ENCODE results near the gene KIAA1586. TPM values are rescaled to one million over a fixed set of nuclear protein-coding genes. Genes with fewer than 3 reads are reported as not detected.

KIAA1586 gene
- total and polyA plus RNA-seq, 2 donors (not counting 3 experiments of a cell fraction or from before 2014, with no cell fraction given): 1.7 to 14.0 TPM

DNA sequence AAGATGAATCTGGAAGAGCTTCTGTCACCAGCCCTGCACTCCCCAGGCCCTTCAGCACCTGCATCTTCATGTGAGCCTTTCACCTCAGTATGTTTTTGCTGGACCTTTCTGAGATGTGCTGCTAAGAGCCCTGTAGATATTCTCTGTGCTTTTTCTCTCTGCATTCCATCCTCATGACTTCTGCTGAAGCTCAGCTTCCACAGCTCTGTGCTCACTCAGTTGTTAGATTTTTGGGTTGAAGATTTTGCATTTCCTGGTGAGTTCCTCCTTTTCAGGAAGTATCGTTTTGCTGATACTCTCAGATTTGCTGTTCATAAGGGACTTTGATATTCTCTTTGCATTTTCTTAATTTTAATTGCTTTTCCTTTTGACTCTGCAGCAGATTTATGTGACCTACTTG is 18.3 kb downstream of the KIAA1586 start:
- FAIRE-seq (no peak), DNase-seq (ENCODE audit: low read depth, low spot score) (no peak)
- Histone ChIP-seq H3K27me3 (ENCODE audit: control insufficient read depth in 2 of 2, insufficient read depth in 2 of 2, low read length in 2 of 2) (no peaks in the 10 kb centered on the region), H3K4me2 (ENCODE audit: insufficient read depth, low read length) (no peak overlapping the region), H3K27ac (ENCODE audit: insufficient read depth, low read depth, low read length) (no peak overlapping the region), H3K9me1 (replicated peaks; ENCODE audit: control insufficient read depth, extremely low read depth, insufficient read depth, low read length) (no peaks in the 10 kb centered on the region), H3K9me3 (replicated peaks; ENCODE audit: control insufficient read depth, insufficient read depth, low read length) (no peaks in the 10 kb centered on the region), H3K9ac (replicated peaks; ENCODE audit: extremely low read depth, insufficient read depth, low read length) (no peak overlapping the region), H3K79me2 (ENCODE audit: control insufficient read depth, insufficient read depth, low read length) (no peaks in the 10 kb centered on the region), H3K36me3 (ENCODE audit: control insufficient read depth in 2 of 2, extremely low read depth in 1 of 2, insufficient read depth in 2 of 2, low read length in 2 of 2) (peaks cover 0 to 3% of the 10 kb centered on the region in 2 experiments), H3K4me1 (ENCODE audit: control insufficient read depth, extremely low read depth, insufficient read depth, low read length) (no peaks in the 10 kb centered on the region), H2AFZ (ENCODE audit: low read depth, low read length) (no peak overlapping the region), H3K4me3 (replicated peaks in 1 of 3; ENCODE audit: insufficient read depth in 1 of 3, low read depth in 1 of 3, low read length in 3 of 3) (no peak overlapping the region), H4K20me1 (replicated peaks; ENCODE audit: control insufficient read depth, extremely low read depth, insufficient read depth, low read length) (no peaks in the 10 kb centered on the region)
- ChIA-PET CTCF (interaction anchor here (0.8 kb wide), 1 partner anchor 162 kb away, joined by 3 read pairs; no protein-coding TSS in a partner anchor), POLR2A (no interaction called here)
- dilution Hi-C loops (cut with MboI; ENCODE audit: extremely low pct_ligation_motif_present, low sequenced_read_pairs): no loop called here
- intact Hi-C loops (cut with micrococcal nuclease): no loop called here
- BruUV-seq (replicated peaks): no TSS peak
- TF ChIP-seq EZH2 (IDR thresholded peaks at IDR 0.05; ENCODE audit: borderline replicate concordance, low read depth, low read length, severe bottlenecking) (no peak), GATA2 (IDR thresholded peaks at IDR 0.05; ENCODE audit: insufficient read depth, insufficient read length, low read depth, low read length) (no peak)

DNA sequence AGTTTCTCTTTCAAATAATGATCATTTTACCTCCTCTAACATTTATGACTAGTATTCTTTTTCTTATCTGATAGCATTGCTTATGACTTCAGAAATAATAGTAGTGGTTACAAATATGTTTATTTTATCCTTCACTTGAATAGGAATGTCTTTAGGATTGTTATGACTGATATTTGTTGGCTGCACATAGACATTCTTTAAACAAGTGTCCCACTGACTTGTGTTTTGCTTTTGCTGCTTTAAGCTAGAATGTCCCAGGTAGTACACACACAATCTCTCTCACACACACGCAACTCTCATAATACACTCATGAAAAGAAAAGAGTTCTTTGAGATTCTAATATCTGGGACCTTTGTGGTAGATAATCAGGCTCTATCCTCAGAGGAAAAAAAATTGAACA is 21.6 kb downstream of the KIAA1586 start:
- Histone ChIP-seq H3K79me2 (ENCODE audit: control insufficient read depth, insufficient read depth, low read length) (no peaks in the 10 kb centered on the region), H3K27ac (ENCODE audit: insufficient read depth, low read depth, low read length) (no peak overlapping the region), H3K9me1 (replicated peaks; ENCODE audit: control insufficient read depth, extremely low read depth, insufficient read depth, low read length) (no peaks in the 10 kb centered on the region), H3K4me1 (ENCODE audit: control insufficient read depth, extremely low read depth, insufficient read depth, low read length) (no peaks in the 10 kb centered on the region), H3K4me2 (ENCODE audit: insufficient read depth, low read length) (no peak overlapping the region), H3K36me3 (ENCODE audit: control insufficient read depth in 2 of 2, extremely low read depth in 1 of 2, insufficient read depth in 2 of 2, low read length in 2 of 2) (no peaks in the 10 kb centered on the region), H3K4me3 (replicated peaks in 1 of 3; ENCODE audit: insufficient read depth in 1 of 3, low read depth in 1 of 3, low read length in 3 of 3) (no peak overlapping the region), H3K9me3 (replicated peaks; ENCODE audit: control insufficient read depth, insufficient read depth, low read length) (no peaks in the 10 kb centered on the region), H3K27me3 (ENCODE audit: control insufficient read depth in 2 of 2, insufficient read depth in 2 of 2, low read length in 2 of 2) (no peaks in the 10 kb centered on the region), H3K9ac (replicated peaks; ENCODE audit: extremely low read depth, insufficient read depth, low read length) (no peak overlapping the region), H4K20me1 (replicated peaks; ENCODE audit: control insufficient read depth, extremely low read depth, insufficient read depth, low read length) (no peaks in the 10 kb centered on the region), H2AFZ (ENCODE audit: low read depth, low read length) (no peak overlapping the region)
- ChIA-PET POLR2A (no interaction called here), CTCF (no interaction called here)
- TF ChIP-seq GATA2 (IDR thresholded peaks at IDR 0.05; ENCODE audit: insufficient read depth, insufficient read length, low read depth, low read length) (no peak), EZH2 (IDR thresholded peaks at IDR 0.05; ENCODE audit: borderline replicate concordance, low read depth, low read length, severe bottlenecking) (no peak), POLR2AphosphoS5 (IDR thresholded peaks at IDR 0.05; ENCODE audit: insufficient read depth, low read depth, low read length) (no peak), POLR2A (IDR thresholded peaks at IDR 0.05; ENCODE audit: low read depth, low read length) (no peak)
- DNase-seq (ENCODE audit: low read depth, low spot score): no peak
- dilution Hi-C loops (cut with MboI; ENCODE audit: extremely low pct_ligation_motif_present, low sequenced_read_pairs) (no loop called here), intact Hi-C loops (cut with micrococcal nuclease) (no loop called here)
- no TSS peak for BruUV-seq (replicated peaks)
- FAIRE-seq: no peak

Data from endothelial cell of umbilical vein (primary cell).